GM21717 (cell line): ENCODE measurements around the gene MFAP2.

Source experiments
- ATAC-seq: cut with Tn5 transposase; IDR thresholded peaks from one replicate; pipeline ENCODE4 v1.9.1; 2021; ENCODE audit warnings: mild to moderate bottlenecking, moderate library complexity; ENCODE audit not compliant: unreplicated experiment

Gene MFAP2

GRCh38 chr1:16980473-16981268, at the start of gene MFAP2:
Gene MFAP2 (minus strand): TSS chr1:16980620. CDS start chr1:16978273, 2,347 bp downstream.
- ATAC-seq: no peak

DNA sequence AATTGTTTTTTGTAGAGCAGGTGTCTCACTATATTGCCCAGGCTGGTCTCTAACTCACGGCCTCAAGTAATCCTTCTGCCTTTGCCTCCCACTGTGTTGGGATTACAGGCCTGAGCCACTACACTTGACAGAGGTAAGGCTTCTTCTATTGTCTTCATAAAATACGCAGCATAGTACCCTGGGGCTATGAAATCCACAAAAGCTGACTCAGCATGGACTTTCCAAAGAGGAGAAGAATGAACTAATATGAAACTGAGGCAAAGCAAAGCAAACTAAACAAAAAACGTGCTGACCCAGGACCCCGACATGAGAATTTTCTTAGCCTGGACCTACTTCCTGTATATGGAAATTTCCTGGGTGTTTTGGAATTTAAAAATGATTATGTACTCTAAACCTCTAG, 49.8 kb upstream of the MFAP2 start:
- no peak for ATAC-seq

GRCh38 chr1:17028662-17029188, 48.3 kb upstream of the MFAP2 start:
- ATAC-seq: no peak

DNA sequence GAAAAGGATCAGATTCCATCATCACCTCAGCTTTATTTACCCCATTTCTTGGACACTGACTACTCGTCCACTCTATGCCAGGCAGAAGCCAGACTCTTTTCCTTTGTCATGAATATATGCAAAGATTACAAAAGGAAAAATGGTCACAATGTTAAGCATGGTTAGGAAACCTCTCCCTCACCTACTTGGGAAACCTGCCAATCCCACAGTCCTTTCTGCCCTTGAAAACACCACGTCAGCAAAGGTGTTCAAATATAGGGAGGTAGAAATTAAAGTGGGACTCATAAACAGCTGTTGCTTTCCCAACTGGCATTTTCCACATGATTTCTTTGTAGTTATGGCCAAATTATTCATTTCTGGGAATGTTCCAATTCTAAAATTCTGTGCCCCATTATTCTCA, 47.5 kb upstream of the MFAP2 start:
- no peak for ATAC-seq

GRCh38 chr1:17027403-17027802, 47.0 kb upstream of the MFAP2 start:
- ATAC-seq: no peak

DNA sequence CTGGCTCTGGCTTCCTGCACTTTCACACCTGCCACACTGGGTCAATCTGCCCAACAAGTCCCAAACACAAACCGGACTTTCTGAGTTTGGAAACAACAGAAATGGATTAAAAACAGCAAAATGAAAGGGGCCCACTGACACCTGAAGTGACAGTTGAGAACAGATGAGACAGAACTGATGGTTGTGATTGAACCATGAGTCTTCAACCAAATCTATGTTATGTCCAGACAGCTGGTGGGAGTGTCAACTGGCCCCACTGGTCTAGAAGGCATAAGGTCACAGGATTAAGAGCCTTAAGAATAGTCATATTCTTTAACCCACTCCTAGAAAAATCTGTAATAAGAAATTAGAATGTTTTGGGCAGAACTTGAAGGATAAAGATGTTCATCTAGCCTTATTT, 44.3 kb upstream of the MFAP2 start:
- ATAC-seq: no peak

DNA sequence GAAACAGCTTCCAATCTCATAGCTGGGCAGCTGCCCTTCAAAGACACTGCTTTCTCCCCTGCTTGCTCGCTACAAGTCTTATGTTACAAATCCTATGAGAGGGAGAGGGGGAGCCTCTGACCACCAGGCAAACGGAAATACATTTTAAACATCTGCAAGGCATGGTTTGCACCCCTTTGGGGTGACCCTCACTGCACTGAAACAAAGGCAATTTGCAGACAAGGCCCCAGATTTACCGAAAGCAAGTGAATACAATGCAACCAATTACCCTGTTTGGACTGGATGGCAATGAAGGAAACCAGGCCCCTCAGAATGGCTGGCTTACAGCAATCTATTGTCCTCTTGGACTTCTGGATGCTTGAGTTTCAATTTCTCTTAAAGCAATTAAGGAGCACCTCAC, 43.2 kb upstream of the MFAP2 start:
- no peak for ATAC-seq

GRCh38 chr1:17023102-17023501, 42.7 kb upstream of the MFAP2 start:
- ATAC-seq: no peak

DNA sequence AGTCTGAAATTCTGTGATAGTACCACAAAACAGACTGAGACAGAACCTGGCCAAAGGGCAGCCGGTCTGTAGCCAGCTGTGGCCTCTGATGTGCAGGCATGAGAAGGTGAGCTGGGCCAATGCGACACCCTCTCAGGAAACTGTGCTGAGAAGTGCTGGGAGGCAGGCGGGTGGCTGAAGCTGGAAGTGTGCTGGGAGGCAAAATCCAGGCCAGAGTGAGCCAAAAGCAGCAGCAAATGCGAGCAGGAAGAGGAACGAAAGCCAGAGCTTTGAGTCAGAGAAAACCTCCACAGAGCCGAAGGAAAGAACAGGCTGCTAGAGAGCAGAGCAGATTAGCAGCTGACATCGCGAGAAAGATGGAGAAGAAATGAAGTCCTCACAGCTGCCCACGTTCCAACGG, 41.5 kb upstream of the MFAP2 start:
- no peak for ATAC-seq

DNA sequence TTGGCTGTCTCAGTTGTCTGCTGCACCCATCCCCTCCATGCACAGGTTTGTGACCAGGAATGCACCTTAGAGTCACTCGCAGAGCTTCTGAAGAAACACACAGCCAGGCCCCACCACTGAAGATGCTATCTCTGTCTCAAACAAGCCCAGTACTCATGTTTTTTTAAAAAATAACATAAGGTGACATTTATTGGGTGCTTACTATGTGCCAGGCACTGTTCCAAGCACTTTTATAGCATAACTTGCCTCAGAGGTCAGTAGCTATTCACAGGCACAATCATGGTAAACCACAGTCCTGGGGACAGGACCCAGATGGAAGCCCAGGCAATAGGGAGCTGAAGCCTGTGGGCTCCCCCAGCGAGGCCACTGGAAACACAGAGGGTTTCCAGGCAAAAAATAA, 40.1 kb upstream of the MFAP2 start:
- ATAC-seq: no peak

DNA sequence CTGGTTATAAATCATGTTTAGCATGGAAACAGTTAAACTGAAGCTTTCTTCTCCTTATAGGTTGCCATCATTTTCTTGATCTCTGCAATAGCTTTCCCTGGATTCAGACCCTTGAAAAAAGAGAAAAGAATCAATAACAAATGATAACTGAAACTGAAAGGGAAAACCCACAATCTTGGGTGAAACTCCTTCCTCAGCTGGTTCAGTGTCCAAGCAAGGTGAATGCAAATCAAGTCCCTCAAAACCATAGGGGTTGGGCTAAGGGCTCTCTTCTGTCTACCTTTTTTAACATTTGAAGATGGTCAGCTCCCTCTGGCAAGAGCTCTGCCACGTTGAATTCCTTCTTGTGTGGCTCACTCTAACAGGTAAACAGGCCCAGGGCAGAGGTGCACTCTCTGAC, 38.4 kb upstream of the MFAP2 start:
- no peak for ATAC-seq

DNA sequence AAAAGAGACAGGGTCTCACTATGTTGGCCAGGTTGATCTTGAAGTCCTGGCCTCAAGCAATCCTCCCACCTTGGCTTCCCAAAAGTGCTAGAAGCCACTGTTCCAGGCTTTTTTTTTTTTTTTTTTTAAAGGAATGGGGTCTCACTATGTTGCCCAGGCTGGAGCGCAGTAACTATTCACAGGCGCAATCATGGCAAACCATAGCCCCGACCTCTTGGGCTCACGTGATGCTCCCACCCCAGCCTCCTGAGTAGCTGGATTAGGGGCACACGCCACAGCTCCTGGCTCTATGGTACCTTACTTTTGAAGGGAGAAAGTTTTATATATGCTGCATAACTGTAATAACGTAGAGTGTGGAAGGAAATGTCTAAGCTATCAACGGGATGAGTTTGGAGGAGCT, 37.0 kb upstream of the MFAP2 start:
- no peak for ATAC-seq

- ATAC-seq: no peak
These were observed 35.9 kb upstream of the MFAP2 start for GRCh38 chr1:17016317-17016661.

GRCh38 chr1:17014671-17015567, 34.5 kb upstream of the MFAP2 start:
- no peak for ATAC-seq

GRCh38 chr1:17013491-17014320, 33.3 kb upstream of the MFAP2 start:
- no peak for ATAC-seq

- ATAC-seq: no peak
These were observed 32.5 kb upstream of the MFAP2 start for GRCh38 chr1:17012775-17013490.

DNA sequence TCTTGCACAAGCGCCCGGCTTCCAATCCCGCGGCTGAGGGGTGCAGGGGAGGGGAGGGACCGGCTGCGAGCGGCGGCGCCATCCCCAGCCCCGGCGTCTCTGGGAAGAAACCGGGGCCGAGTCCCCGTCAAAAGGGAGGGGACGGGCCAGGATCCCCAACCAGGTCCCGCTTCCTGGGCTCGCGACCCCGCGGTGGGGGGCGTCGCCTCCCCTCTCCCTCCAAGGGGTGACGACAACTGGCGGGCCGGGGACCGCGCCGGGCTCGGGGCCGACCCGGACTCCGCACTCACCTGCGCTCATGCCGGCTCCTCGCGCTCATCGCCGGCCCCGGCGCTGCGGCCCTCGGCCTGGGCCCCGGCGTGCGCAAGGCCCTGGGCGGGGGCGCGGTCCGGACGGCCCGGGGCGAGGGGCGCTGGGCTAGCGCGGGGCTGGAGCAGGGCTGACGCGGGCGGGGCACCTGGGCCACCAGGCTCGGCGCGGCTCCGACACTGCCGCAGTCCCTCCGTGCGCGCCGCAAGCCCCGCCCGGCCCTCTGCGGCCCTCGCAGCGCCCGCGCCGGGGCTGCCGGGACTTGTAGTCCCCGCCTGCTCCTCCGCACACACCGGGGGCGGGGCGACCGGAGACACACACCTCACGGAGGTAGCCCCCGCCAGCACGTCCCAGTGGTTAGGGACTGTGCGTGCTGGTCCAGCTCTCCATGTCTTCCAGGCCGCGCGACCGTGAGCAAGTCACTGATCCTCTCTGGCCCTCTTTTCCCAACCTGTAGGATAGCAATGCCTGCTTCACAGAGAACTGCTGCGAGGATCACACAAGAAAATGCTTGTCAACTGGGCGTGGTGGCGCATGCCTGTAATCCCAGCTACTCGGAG, 31.3 kb upstream of the MFAP2 start, which contains the start of gene ATP13A2:
ATP13A2 (minus strand) TSS at position 490 of the 869 bp plus-strand sequence; CDS start at position 300, 190 bp downstream.
- peak; percentile 82 for ATAC-seq

DNA sequence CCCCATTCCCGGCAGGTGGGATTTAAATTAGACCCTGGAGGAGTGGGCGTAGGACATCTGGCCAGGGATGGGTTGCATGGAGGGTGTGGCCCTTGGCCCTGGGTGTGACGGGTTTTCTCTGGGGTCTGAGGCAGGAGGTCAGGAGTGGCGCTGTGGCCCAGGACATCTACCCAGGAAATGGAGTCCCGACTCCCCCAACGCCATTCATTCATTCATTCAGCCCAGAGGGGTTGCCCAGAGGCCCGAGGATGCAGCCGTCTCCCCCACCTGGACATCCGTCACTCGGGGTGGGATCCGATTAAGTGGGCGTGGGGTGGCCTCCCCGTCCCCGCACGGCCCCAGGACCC, 30.6 kb upstream of the MFAP2 start:
- no peak for ATAC-seq

- no peak for ATAC-seq
These were observed 29.3 kb upstream of the MFAP2 start for GRCh38 chr1:17009706-17010105.
